ENCODE data around the gene USP21.
A peak's percentile ranks its signal among the peaks of the same experiment; 100 is the strongest.

- TF ChIP-seq CTCF (IDR thresholded peaks at IDR 0.05) (no peak), POLR2A (IDR thresholded peaks at IDR 0.05) (no peak), EP300 (IDR thresholded peaks at IDR 0.05) (peak in 1 of 2 donors; percentile 22)
These were observed 27.5 kb upstream of the USP21 start for GRCh38 chr1:161131523-161132409.
